GM18505 (cell line): ENCODE data around the gene LRBA.

Source experiments
- ATAC-seq: cut with Tn5 transposase; IDR thresholded peaks from one replicate; pipeline ENCODE4 v1.9.1; 2021; ENCODE audit not compliant: unreplicated experiment
- POLR2A ChIP-seq: IDR thresholded peaks from 4 replicates; pipeline ENCODE4 v1.6.1; 2011; ENCODE audit warnings: borderline replicate concordance; ENCODE audit not compliant: insufficient read depth, insufficient read length; ENCODE audit errors: extremely low read depth

Gene LRBA

GRCh38 chr4:150280975-150281374, 734.1 kb downstream of the LRBA start:
- no peak for TF ChIP-seq POLR2A
- ATAC-seq, result no peak

- ATAC-seq, result no peak
These were observed 734.8 kb downstream of the LRBA start for GRCh38 chr4:150280081-150280895.

GRCh38 chr4:150278206-150278605, 736.9 kb downstream of the LRBA start:
- no peak for TF ChIP-seq POLR2A
- ATAC-seq, result no peak

More at GRCh38 chr4:150280081-150280895, 734.8 kb downstream of the LRBA start:
- no peak for TF ChIP-seq POLR2A

GRCh38 chr4:150268444-150268843, 746.6 kb downstream of the LRBA start:
- no peak for ATAC-seq
- TF ChIP-seq POLR2A, result no peak

GRCh38 chr4:150265806-150266205, 749.3 kb downstream of the LRBA start:
- TF ChIP-seq POLR2A, result no peak

GRCh38 chr4:150264595-150265161, 750.4 kb downstream of the LRBA start:
- no peak for ATAC-seq
- no peak for TF ChIP-seq POLR2A

More at GRCh38 chr4:150265806-150266205, 749.3 kb downstream of the LRBA start:
- ATAC-seq, result no peak

- ATAC-seq, result no peak
These were observed 752.5 kb downstream of the LRBA start for GRCh38 chr4:150262611-150263010.

GRCh38 chr4:150261571-150261970, 753.5 kb downstream of the LRBA start:
- no peak for ATAC-seq
- no peak for TF ChIP-seq POLR2A

More at GRCh38 chr4:150262611-150263010, 752.5 kb downstream of the LRBA start:
- TF ChIP-seq POLR2A, result no peak

GRCh38 chr4:150259861-150260567, 755.1 kb downstream of the LRBA start:
- ATAC-seq, result no peak
- no peak for TF ChIP-seq POLR2A

- TF ChIP-seq POLR2A, result no peak
- no peak for ATAC-seq
These were observed 756.5 kb downstream of the LRBA start for GRCh38 chr4:150258569-150258968.

GRCh38 chr4:150256841-150257730, 758.0 kb downstream of the LRBA start:
- no peak for ATAC-seq
- no peak for TF ChIP-seq POLR2A

- no peak for ATAC-seq
- TF ChIP-seq POLR2A, result no peak
These were observed 758.9 kb downstream of the LRBA start for GRCh38 chr4:150256225-150256620.
